ENCODE measurements around the gene OTOG. TPM values are rescaled to one million over a fixed set of nuclear protein-coding genes. Genes with fewer than 3 reads are reported as not detected.

The OTOG gene
- total RNA-seq, 1 experiment from 2014 or later, result 0.35 TPM

GRCh38 chr11:17608821-17609220, 61.8 kb downstream of the OTOG start:
- H3K36me3 Mint-ChIP-seq (ENCODE audit: insufficient read depth in 1 of 3, low read depth in 3 of 3), result no peaks in the 10 kb centered on the region
- H3K9me3 ChIP-seq (ENCODE audit: control insufficient read depth, low read depth, low read length), result no peaks in the 10 kb centered on the region

More at GRCh38 chr11:17608821-17609220, 61.8 kb downstream of the OTOG start:
- H3K4me1 ChIP-seq (ENCODE audit: insufficient read depth, low read length), result no peaks in the 10 kb centered on the region
- TF ChIP-seq CTCF (conservative IDR thresholded peaks at IDR 0.05), result no peak
- H2BK12ac ChIP-seq (ENCODE audit: insufficient read length, low read depth, low read length), result no peak overlapping the region
- 0 out of 7 replicates have a peak overlapping the region, but pooled peaks of 1 of the 3 experiments have one; percentile 44 for H3K27ac Mint-ChIP-seq
- no peak overlapping the region for H3K23ac ChIP-seq (ENCODE audit: insufficient read length, low read depth, low read length)
- H2BK120ac ChIP-seq (ENCODE audit: low read depth, low read length, poor library complexity, severe bottlenecking), result no peak overlapping the region
- H4K20me1 ChIP-seq (ENCODE audit: control insufficient read depth, insufficient read depth, insufficient read length), result no peaks in the 10 kb centered on the region
- H2BK20ac ChIP-seq (ENCODE audit: low read depth, low read length, poor library complexity, severe bottlenecking), result no peak overlapping the region
- no peak overlapping the region for H3K4me3 Mint-ChIP-seq
- H4K8ac ChIP-seq (replicated peaks; ENCODE audit: insufficient read length, low read depth, low read length), result no peak overlapping the region
- no peak overlapping the region for H3K27ac ChIP-seq (ENCODE audit: insufficient read length, low read depth, low read length)
- H2AFZ ChIP-seq (ENCODE audit: low read length), result no peak overlapping the region
- H3K14ac ChIP-seq (ENCODE audit: insufficient read depth, low read length), result no peak overlapping the region
- no peak for DNase-seq
- H3K4me1 Mint-ChIP-seq, result peaks cover 0 to 2% of the 10 kb centered on the region in 2 experiments; a peak in 1 of 4 replicates
- no peaks in the 10 kb centered on the region for H3K79me2 ChIP-seq (ENCODE audit: insufficient read depth, low read length)
- no peak overlapping the region for H2BK15ac ChIP-seq (ENCODE audit: low read depth, low read length)
- no peak overlapping the region for H2BK5ac ChIP-seq (ENCODE audit: insufficient read length, low read length)
- no peak overlapping the region for H3T11ph ChIP-seq (ENCODE audit: low read length)
- no peak overlapping the region for H4K5ac ChIP-seq (ENCODE audit: insufficient read length, low read depth, low read length)
- H3K79me1 ChIP-seq (ENCODE audit: insufficient read depth, low read depth, low read length, poor library complexity, severe bottlenecking), result no peaks in the 10 kb centered on the region
- no peak overlapping the region for H3K4ac ChIP-seq (ENCODE audit: low read depth, low read length)
- H4K91ac ChIP-seq (ENCODE audit: insufficient read length, low read depth, low read length), result no peak overlapping the region
- no peak overlapping the region for H3K4me2 ChIP-seq (ENCODE audit: insufficient read depth, insufficient read length, low read length)
- peaks cover 20% of the 10 kb centered on the region for H3K27me3 Mint-ChIP-seq (ENCODE audit: low read depth)
- no peaks in the 10 kb centered on the region for H3K23me2 ChIP-seq (ENCODE audit: insufficient read length, low read depth, low read length, poor library complexity, severe bottlenecking)
- WGBS (ENCODE audit: extremely low coverage, insufficient read length, low lambda C conversion rate), result no CpG with 5 or more reads among the region's 6 CpGs
- no peaks in the 10 kb centered on the region for H3K27me3 ChIP-seq (ENCODE audit: insufficient read depth, low read length)
- no peaks in the 10 kb centered on the region for H3K9me3 Mint-ChIP-seq
- H3K18ac ChIP-seq (ENCODE audit: insufficient read length, low read depth, low read length), result no peak overlapping the region
- no peak overlapping the region for H2AK5ac ChIP-seq (ENCODE audit: insufficient read length, low read length)
- no peak overlapping the region for H3K9ac ChIP-seq (ENCODE audit: extremely low read depth, insufficient read length, low read length)
- H3K56ac ChIP-seq (ENCODE audit: insufficient read length, low read depth, low read length), result no peak overlapping the region
